Stimulated activated CD8-positive, alpha-beta memory T cell treated with anti-CD3 and anti-CD28 coated beads, Interleukin-7, amount 100 ng/mL, for 48 hours (primary cell): ENCODE data around the gene VSX2.
A peak's percentile ranks its signal among the peaks of the same experiment; 100 is the strongest.

Source experiments
- DNase-seq, 2 donors: peaks; one replicate each; pipeline ENCODE4 v3.0.0-alpha.2; 2020; ENCODE audit warnings: low read depth in 1 of 2; ENCODE audit errors: extremely low read depth in 1 of 2

Gene VSX2

GRCh38 chr14:74238974-74239847, at the start of gene VSX2:
VSX2 (plus strand) TSS chr14:74239449; CDS start chr14:74239562, 113 bp downstream.
- DNase-seq, result no peak

- no peak for DNase-seq
Measured at GRCh38 chr14:74190927-74191575, 48.2 kb upstream of the VSX2 start.

GRCh38 chr14:74194506-74195274, 44.6 kb upstream of the VSX2 start:
- DNase-seq, result no peak

GRCh38 chr14:74195623-74196022, 43.6 kb upstream of the VSX2 start:
- DNase-seq, result no peak

GRCh38 chr14:74198441-74199234, 40.6 kb upstream of the VSX2 start:
- no peak for DNase-seq

GRCh38 chr14:74202113-74202512, 37.1 kb upstream of the VSX2 start:
- no peak for DNase-seq

- no peak for DNase-seq
Measured at GRCh38 chr14:74203639-74204038, 35.6 kb upstream of the VSX2 start.

- DNase-seq, result no peak
Measured at GRCh38 chr14:74204491-74204890, 34.8 kb upstream of the VSX2 start.

- DNase-seq, result no peak
Measured at GRCh38 chr14:74205882-74206281, 33.4 kb upstream of the VSX2 start.

GRCh38 chr14:74207943-74208342, 31.3 kb upstream of the VSX2 start:
- DNase-seq, result no peak

- DNase-seq, result no peak
Measured at GRCh38 chr14:74208642-74209041, 30.6 kb upstream of the VSX2 start.

GRCh38 chr14:74211945-74212580, 27.2 kb upstream of the VSX2 start:
- DNase-seq, result no peak

- no peak for DNase-seq
Measured at GRCh38 chr14:74213907-74214803, 25.1 kb upstream of the VSX2 start.

GRCh38 chr14:74216671-74217070, 22.6 kb upstream of the VSX2 start:
- no peak for DNase-seq

- peak; percentile 55 to 61 for DNase-seq
Measured at GRCh38 chr14:74217672-74218448, 21.4 kb upstream of the VSX2 start.

- no peak for DNase-seq
Measured at GRCh38 chr14:74218462-74218861, 20.8 kb upstream of the VSX2 start.

GRCh38 chr14:74219277-74220205, 19.7 kb upstream of the VSX2 start:
- DNase-seq, result no peak
